Stomach smooth muscle (tissue), 2 donors: ENCODE data around the gene CCNDBP1.

Experiments
- H3K27ac ChIP-seq: one replicate; pipeline ENCODE4 v1.7.0; 2013; ENCODE audit warnings: mild to moderate bottlenecking, low read length, inconsistent platforms
- H3K27me3 ChIP-seq, 2 donors: one replicate each; pipeline ENCODE4 v1.7.0; 2013; ENCODE audit warnings: low read length in 2 of 2; ENCODE audit not compliant: insufficient read depth in 2 of 2, control insufficient read depth in 1 of 2
- H3K36me3 ChIP-seq, 2 donors: one replicate each; pipeline ENCODE4 v1.7.0; 2013; ENCODE audit warnings: low read length in 2 of 2; ENCODE audit not compliant: control insufficient read depth in 2 of 2, insufficient read depth in 2 of 2
- H3K4me1 ChIP-seq: one replicate; pipeline ENCODE4 v1.7.0; 2013; ENCODE audit warnings: low read length; ENCODE audit not compliant: control insufficient read depth, insufficient read depth
- H3K4me3 ChIP-seq, 2 donors: one replicate each; pipeline ENCODE4 v1.7.0; 2013; ENCODE audit warnings: low read length in 2 of 2
- H3K9ac ChIP-seq, 2 donors: one replicate each; pipeline ENCODE4 v1.7.0; 2013; ENCODE audit warnings: low read length in 2 of 2, mild to moderate bottlenecking in 1 of 2
- H3K9me3 ChIP-seq, 2 donors: one replicate each; pipeline ENCODE4 v1.7.0; 2013; ENCODE audit warnings: low read length in 2 of 2; ENCODE audit not compliant: control insufficient read depth in 2 of 2
- donor health status: healthy.
- donor health status: Pancreatic carcinoma.

The CCNDBP1 gene

GRCh38 chr15:43230640-43231115 lies 45.5 kb downstream of the CCNDBP1 start:
- H3K27me3 ChIP-seq: no peaks in the 10 kb centered on the region
- no peaks in the 10 kb centered on the region for H3K4me1 ChIP-seq
- no peak overlapping the region for H3K9ac ChIP-seq
- H3K4me3 ChIP-seq: no peak overlapping the region
- H3K36me3 ChIP-seq: no peaks in the 10 kb centered on the region
- H3K27ac ChIP-seq: no peak overlapping the region
- H3K9me3 ChIP-seq: no peaks in the 10 kb centered on the region

GRCh38 chr15:43232289-43232874 lies 47.2 kb downstream of the CCNDBP1 start:
- H3K4me1 ChIP-seq: no peaks in the 10 kb centered on the region

GRCh38 chr15:43235536-43235935 lies 50.3 kb downstream of the CCNDBP1 start:
- Histone ChIP-seq H3K27me3 (peaks cover 0 to 6% of the 10 kb centered on the region in 2 donors), H3K36me3 (no peaks in the 10 kb centered on the region), H3K9ac (no peak overlapping the region), H3K27ac (no peak overlapping the region), H3K4me3 (no peak overlapping the region), H3K4me1 (no peaks in the 10 kb centered on the region), H3K9me3 (no peaks in the 10 kb centered on the region)

More at GRCh38 chr15:43232289-43232874, 47.2 kb downstream of the CCNDBP1 start:
- no peak overlapping the region for H3K27ac ChIP-seq
- H3K9me3 ChIP-seq: no peaks in the 10 kb centered on the region
- H3K9ac ChIP-seq: no peak overlapping the region
- H3K27me3 ChIP-seq: no peaks in the 10 kb centered on the region
- H3K36me3 ChIP-seq: no peaks in the 10 kb centered on the region
- no peak overlapping the region for H3K4me3 ChIP-seq

DNA sequence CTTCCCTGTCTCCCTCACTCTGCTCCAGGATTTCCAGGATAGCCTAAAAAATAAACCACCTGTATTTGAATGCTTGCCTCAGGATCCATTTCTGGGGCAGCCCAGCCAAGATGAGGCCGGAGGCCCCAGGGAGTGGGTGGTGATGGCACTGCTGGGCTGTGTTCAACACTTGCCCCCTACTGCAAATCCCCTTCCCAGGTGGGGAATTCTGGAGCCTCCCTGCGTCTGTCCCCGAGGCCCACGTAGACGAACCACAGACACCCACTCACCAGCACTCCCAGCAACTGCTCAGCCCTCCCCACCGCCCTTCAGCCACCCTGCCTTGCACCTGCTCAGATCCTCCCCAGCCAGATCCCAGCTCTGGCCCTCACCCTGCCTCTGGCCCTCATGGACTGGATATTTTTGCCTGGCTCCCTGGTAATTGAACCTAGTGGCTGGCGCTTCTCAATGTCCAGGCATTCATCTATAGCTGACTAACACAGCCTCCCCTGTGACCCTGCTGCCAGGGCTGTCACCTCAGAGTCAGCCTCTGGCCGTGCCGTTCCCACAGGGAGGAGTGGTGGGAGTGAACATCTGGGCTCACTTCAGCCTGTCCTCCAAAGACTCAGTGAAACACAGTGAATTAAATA lies 52.8 kb downstream of the CCNDBP1 start:
- Histone ChIP-seq H3K4me1 (no peaks in the 10 kb centered on the region), H3K9me3 (no peaks in the 10 kb centered on the region), H3K4me3 (no peak overlapping the region), H3K27ac (no peak overlapping the region), H3K9ac (no peak overlapping the region), H3K36me3 (no peaks in the 10 kb centered on the region), H3K27me3 (peaks cover 0 to 6% of the 10 kb centered on the region in 2 donors)

DNA sequence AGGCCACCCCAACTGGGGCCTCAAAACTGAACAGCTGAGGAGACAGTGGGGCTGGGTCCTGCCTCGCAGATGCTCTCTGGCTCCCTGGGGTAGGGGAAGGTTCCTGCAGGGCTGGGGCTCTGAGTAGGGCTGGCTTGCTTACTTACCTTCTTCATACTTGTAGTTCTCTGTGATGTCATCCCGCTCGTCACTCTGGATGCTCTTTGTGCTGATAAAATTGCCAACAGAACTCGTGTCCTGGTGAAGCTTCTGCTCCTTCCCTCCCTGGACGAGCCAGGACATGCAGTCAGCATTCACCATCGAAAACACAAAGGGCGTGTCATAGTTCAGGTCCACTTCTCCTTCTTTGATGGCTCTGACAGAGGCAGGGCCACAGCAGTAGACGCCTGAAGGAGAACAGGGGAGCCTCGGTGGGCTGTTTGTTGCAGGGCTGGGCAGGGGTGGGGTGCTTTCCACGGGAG lies 53.5 kb downstream of the CCNDBP1 start:
- no peaks in the 10 kb centered on the region for H3K9me3 ChIP-seq
- H3K4me3 ChIP-seq: no peak overlapping the region
- H3K4me1 ChIP-seq: no peaks in the 10 kb centered on the region
- H3K9ac ChIP-seq: no peak overlapping the region
- no peaks in the 10 kb centered on the region for H3K36me3 ChIP-seq
- peaks cover 0 to 6% of the 10 kb centered on the region in 2 donors for H3K27me3 ChIP-seq
- no peak overlapping the region for H3K27ac ChIP-seq

GRCh38 chr15:43239732-43240491 lies 54.7 kb downstream of the CCNDBP1 start:
- Histone ChIP-seq H3K36me3 (no peaks in the 10 kb centered on the region), H3K4me1 (no peaks in the 10 kb centered on the region), H3K4me3 (no peak overlapping the region), H3K27ac (no peak overlapping the region), H3K9ac (no peak overlapping the region), H3K27me3 (peaks cover 0 to 6% of the 10 kb centered on the region in 2 donors), H3K9me3 (no peaks in the 10 kb centered on the region)

DNA sequence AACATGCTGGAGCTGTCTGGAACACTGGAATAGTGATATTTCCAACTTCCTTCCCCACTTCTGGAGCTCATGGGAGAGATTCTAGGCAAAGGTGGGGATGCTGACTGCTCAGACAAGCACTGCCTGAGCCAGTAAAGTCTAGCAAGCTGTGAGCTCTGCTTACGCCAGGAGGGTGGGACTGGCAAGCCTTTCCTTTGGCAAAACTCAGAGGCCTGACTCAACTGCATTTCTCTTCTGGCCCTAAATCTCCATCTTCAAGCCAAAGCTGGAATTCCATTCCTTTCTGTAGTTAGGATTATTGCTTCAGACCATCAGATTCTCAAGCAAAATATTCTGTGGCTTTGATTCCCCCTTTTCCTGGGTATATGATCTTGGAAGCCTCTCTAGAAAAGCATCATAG lies 55.9 kb downstream of the CCNDBP1 start:
- H3K36me3 ChIP-seq: no peaks in the 10 kb centered on the region
- no peak overlapping the region for H3K9ac ChIP-seq
- peaks cover 0 to 6% of the 10 kb centered on the region in 2 donors for H3K27me3 ChIP-seq
- no peak overlapping the region for H3K4me3 ChIP-seq
- H3K9me3 ChIP-seq: peaks cover 0 to under 1% of the 10 kb centered on the region in 2 donors
- no peak overlapping the region for H3K27ac ChIP-seq
- H3K4me1 ChIP-seq: no peaks in the 10 kb centered on the region

- H3K4me1 ChIP-seq: no peaks in the 10 kb centered on the region
- no peaks in the 10 kb centered on the region for H3K36me3 ChIP-seq
- H3K27me3 ChIP-seq: peaks cover 0 to 6% of the 10 kb centered on the region in 2 donors
- H3K4me3 ChIP-seq: no peak overlapping the region
- H3K9me3 ChIP-seq: peaks cover 0 to 4% of the 10 kb centered on the region in 2 donors
- H3K27ac ChIP-seq: no peak overlapping the region
- no peak overlapping the region for H3K9ac ChIP-seq
Observed at GRCh38 chr15:43242616-43243015, 57.4 kb downstream of the CCNDBP1 start.

DNA sequence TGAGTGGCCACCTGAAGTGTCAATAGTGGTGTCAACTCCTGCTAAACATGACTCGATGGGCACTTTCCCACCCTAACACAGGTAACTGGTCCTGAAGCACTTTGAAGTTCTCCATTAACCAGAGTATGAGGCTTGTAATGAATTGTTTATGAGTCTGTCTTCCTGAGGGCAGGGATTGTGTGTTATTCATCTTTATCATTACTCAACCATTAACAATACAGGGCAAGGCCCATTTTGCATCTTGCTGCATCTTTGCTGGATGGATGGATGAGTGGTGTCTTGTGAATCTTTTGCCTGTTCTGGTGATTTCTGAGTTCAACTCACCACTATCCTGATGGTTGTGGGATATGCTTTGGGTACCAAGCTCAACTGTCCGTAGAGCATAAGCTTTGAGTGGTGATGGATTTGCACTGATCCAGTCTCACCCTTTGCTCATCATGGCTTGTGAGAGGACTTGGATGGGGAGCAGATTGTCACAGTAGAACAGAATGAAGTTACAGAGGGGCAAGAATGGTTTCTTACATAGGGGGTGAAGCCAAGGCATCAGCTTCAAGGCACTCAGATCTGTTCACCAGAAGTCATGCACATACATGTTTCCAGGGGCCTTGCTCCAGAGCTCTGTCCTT lies 57.9 kb downstream of the CCNDBP1 start:
- H3K27ac ChIP-seq: no peak overlapping the region
- H3K9ac ChIP-seq: no peak overlapping the region
- H3K36me3 ChIP-seq: no peaks in the 10 kb centered on the region

GRCh38 chr15:43244092-43244491 lies 58.9 kb downstream of the CCNDBP1 start:
- H3K4me1 ChIP-seq: no peaks in the 10 kb centered on the region
- H3K4me3 ChIP-seq: no peak overlapping the region
- no peak overlapping the region for H3K9ac ChIP-seq
- no peak overlapping the region for H3K27ac ChIP-seq
- H3K9me3 ChIP-seq: peaks cover 0 to 4% of the 10 kb centered on the region in 2 donors
- no peaks in the 10 kb centered on the region for H3K27me3 ChIP-seq
- H3K36me3 ChIP-seq: no peaks in the 10 kb centered on the region

More for the DNA sequence above, 57.9 kb downstream of the CCNDBP1 start:
- Histone ChIP-seq H3K27me3 (peaks cover 0 to 2% of the 10 kb centered on the region in 2 donors), H3K4me1 (no peaks in the 10 kb centered on the region), H3K9me3 (peaks cover 0 to 4% of the 10 kb centered on the region in 2 donors), H3K4me3 (no peak overlapping the region)
